Hypothalamus (tissue), 51 donors: Measurements from ENCODE around the gene PSMD5.

Experiments
- DNase-seq, 51 donors: peaks; one replicate each; lab custom pipeline; 2025; lab: John Stamatoyannopoulos, UW

The PSMD5 gene

DNA sequence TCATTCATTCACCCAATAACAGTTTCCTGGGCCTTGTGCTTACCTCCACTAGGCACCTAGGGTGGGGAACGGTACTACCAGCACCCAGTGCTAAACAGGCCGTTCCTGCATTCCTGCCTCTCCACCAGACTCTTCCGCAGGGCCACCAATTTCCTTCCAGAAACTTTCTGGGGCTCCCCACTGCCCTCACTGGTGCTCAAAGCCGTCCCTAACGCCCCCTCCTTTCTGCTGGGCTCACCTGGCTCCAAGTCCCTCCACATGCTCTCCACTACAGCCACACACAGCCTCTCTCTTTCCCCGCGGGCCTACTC, 32.9 kb upstream of the PSMD5 start:
- no peak for DNase-seq

DNA sequence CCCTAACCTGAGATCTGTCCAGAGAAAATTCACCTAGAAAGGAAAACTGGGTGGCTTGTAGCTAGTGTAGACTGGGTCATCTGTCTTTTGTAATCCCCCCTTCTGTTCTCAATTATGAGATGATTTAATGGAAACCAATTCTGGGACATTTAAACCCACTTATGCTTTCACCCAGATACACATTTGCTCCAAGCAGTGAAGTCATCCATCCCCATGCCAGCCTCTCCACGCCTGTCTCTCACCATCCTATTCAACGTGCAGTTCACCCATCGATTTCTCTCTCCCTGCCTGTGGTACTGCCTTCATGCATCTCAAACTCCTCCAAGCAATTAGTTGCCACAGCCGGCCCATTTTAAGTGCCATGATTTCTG, 32.5 kb upstream of the PSMD5 start:
- no peak for DNase-seq

DNA sequence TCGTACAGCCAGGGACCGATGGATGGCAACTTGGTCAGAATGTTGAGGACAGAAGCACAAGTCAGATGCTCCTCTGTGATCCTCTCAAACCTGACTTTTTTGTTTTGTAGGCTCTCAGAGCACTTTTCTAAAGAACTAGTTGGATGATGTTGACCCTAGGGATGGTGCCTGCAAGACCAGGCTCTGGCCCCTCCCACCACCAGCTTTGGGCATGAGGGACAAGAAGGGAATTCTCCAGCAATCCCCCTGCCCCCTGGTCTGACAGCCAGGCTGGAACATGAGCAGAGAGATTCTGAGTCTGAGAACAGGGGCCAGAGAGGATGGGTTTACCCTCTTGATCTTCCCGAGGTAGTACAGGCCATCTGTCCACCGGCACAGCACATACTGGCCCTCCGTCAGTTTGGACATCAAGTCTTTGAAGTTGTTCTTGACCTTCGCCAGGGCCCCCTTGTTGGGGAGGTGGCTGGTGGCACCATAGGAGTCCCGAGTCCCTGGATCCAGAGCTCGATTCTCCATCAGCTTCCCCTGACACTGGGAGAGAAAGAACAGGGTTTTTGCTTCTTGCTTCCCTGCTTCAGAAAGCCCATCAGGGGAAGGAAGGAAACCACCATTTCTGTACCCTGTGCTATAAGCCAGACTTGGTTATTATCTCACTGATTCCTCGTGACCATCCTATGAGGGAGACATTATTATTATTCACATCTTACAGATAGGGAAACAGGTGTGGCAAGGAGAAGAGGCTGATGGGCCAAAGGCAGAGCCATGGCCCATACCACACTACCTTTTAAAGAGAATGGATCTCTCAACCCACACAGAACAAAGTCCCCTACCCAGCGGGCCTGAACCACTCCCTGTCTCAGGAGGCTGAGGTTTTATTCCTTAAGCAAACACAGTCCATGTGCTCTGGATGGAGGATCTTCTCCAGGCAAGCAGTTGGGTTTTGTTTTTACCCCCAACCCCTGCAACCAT, 31.8 kb upstream of the PSMD5 start:
- DNase-seq: no peak

DNA sequence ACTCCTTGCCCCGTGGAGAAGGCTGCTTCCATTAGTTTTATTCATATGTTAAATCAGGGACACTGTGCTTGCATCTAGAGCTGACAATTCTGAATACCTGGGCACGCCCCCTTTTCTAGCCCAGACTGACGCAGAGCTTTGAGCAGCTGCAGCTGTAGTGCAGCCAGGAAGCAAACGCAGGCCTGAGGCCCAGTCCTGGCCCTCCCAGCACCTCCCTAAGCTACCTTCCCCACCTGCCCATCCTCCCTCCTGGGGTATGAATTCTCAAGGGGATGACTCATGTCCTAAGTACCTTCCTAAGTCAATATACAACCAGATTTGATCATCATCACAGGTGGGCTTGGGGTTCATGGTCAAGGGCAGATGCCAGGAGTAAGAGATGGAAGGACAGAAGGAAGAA, 30.8 kb upstream of the PSMD5 start:
- no peak for DNase-seq

DNA sequence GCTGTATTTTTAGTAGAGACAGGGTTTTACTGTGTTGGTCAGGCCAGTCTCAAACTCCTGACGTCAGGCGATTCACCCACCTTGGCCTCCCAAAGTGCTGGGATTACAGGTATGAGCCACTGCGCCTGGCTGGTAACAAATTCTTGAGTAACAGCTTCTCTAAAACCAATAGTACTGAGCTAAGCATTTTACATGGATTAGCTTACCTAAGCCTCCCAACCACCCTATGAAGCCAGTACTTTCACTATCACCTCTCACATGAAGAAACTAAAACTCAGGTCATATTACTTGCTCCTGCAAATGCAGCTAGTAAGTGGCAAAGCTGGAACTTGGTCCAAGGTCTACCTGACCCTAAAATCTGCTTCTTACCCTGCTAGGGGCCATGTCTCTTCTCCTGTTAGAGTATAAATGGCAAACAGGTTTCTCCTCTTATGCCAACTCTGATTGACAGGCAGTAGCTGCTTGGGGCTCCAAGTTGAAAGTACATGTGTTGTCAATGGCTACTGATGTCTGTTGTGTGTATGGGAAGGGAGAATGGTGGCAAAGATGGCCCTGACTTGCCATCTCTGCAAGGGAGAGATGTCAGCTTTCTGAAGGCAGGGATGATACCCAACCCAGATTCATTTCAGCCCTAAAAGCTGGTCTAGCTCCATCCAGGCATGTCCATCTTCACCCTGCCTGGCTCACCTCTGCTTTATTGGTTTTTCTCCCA, 30.2 kb upstream of the PSMD5 start:
- DNase-seq: no peak

DNA sequence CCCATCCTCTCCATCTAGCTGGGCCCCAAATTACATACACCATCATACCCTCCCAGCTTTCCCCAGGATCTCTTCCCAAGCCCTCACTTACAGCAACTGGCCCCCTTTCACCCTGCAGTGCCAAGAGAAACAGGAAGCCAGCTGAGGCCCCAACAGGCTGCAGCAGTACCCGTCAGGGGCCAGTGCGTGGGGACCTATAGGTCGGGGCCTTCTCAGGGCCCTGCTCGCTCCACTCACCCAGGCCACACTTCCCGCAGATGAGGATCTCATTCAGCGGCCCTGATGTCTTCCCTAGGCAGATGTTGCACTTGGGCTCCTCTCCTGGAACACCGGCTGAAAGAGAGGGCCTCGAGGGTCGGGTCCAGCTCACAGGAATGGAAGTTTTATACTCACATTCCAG, 27.5 kb upstream of the PSMD5 start:
- DNase-seq: no peak

DNA sequence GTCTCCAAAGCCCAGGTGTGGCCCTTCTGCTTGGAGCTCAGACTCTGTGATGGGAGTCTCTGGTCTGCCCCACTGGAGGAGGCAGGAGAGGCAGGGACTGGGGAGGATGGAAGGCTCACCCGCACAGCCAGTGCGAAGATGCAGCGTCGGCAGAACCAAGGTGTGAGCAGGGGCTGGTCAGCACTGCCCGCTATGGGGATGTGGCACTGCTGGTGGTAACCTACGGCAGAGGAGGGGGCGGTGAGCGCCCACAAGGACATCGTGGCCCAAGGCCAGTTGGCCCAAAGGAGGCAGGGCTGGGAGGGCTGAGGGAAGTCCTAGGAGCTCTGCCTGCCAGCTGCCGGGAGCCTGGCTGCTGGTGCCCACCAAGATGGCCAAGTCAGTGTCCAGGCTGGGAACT, 27.0 kb upstream of the PSMD5 start:
- DNase-seq: no peak

DNA sequence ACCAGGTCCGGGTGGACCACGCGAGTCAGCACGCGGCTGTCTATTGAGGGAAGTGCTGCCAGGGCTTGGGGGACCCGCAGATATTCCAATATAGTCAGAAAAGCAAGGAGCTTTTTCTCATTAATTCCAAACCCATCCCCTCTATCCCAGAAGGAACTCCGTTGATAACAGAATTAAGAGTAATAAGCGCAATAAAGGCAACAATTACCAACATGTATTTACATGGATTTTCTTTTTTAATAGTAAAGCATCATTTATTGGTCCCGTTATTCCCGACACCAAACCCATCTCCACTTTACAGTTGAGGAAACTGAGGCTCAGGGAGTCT, 26.6 kb upstream of the PSMD5 start:
- DNase-seq: no peak

DNA sequence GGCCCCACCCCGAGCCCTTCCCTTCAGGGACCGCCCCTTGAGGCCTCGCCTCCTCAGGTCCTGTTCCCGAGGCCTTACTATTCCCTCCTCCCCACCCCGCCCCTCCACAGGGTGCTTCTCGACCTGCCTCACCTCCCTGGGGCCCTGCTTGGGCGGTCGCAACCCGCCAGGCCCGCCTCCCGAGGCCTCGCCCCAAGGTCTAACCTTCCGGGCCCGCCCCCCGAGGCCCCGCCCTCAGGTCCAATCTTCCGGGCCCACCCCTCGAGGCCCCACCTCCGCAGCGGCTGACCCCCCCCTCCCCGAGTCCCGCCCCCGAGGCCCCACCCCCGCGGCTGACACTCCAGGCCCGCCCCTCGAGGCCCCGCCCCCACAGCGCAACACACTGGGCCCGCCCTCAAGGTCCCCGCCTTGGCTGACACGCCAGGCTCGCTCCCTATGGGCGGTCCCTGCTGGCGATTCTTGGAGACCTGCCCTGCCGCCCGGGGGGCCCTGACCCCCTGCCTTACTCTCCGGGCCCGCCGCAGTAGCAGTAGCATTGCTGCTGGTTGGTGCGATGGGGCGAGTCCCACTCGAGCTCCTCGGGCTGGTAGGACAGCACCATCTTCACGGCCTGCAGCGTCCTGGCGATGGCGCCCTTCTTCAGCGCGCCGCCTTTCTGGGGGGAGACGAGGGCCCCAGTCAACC, 26.1 kb upstream of the PSMD5 start:
- peak; percentile 50 to 97 (median 87) for DNase-seq

DNA sequence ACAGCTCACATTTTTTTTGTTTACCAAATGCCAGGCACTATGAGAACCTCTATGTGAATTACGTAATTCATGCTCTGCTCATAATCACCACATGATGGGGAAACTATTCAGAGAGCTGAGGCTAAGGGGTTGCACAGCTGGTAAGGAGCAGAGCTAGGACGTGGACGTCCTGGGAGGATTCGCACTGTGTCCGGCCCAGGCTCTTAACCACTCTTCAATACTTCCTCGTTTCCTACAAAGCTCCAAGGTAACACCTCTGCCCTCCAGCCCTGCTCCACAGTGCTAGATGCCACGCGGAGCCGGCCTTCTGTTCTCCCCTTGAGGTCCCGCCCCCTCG, 25.6 kb upstream of the PSMD5 start:
- peak in 1 of 51 donors; percentile 68 for DNase-seq

DNA sequence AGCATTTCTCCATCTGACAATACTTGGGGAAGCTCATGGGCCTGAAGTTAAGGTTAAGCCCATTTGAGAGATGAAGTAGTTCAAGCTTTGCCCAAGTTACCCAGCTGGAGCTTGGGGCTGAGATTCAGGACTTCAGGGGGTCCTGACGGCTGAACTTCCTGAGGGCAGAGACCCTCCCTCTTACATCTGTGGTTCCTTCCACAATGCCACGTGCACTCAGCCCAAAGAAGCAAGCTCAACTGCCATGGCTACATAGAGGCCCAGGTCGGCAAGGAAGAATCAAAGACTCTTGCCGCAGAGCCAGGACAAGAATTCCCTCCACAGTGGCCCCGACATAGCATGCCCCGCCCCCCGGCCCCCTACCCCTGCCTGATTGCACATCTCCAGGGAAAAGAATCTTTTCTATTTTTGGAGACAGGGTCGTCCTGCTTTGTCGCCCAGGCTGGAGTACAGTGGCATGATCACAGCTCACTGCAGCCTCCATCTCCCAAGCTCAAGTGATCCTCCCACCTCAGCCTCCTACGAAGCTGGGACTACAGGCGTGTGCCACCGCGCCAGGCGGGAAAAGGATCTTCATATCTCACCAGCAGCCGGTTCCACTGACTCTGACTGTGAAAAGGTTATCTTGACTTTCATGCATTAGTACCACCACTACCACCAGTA, 25.1 kb upstream of the PSMD5 start:
- no peak for DNase-seq

DNA sequence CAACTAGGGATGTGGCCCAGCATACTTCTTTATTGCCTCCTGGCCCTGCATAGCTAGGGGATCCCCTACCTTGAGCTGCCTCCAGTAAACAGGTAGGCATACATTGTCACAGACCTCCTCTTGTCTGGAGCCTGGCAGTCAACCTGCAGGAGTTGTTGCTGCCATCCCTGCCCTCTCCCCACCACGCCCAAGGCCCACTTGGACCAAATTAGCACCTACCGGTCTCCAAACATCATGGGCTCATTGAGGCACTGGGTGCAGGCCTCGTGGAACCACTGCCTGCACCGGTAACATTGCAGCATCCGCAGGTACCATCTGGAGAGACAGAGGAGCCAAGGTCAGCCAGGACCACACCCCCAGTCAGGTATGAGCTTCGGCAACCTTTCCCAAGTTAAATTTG, 23.9 kb upstream of the PSMD5 start:
- no peak for DNase-seq

DNA sequence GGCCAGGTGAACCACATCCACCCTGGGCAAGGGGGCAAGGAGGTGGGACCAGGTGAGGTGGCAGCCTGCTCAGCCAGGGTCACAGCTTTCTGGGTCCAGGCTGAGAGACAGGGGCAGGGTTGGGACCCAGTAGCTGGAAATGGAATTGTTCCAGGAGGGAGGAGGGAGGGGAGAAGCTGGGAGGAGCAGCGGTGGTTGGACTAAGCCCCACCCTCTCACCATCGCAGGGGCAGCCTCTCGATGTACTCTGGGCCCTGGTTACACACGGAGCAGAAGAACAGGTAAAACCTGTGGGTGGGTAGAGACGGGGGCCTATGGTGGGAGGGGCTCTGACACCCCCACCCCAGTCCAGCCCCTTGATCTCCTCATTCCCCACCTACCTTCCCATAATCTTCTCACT, 23.1 kb upstream of the PSMD5 start:
- DNase-seq: no peak

DNA sequence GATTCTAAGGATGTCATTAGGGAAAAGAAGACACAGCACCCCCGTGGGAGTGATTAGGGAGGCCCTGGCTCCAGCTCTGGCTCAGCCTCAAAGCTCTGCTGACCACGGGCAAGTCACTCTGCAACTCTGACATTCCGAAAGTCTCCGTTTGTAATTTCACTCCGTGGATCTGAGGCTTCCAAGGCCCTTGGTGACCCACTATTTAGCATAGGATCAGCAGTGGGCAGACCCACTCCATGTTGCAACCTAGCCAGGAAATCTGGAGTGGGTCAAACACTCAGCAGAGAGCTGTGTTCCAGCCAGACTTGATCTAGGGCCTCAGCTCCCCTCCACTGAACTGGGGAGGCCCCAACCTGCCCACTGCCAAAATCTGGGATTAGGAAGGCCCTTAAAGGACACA, 22.5 kb upstream of the PSMD5 start:
- no peak for DNase-seq

DNA sequence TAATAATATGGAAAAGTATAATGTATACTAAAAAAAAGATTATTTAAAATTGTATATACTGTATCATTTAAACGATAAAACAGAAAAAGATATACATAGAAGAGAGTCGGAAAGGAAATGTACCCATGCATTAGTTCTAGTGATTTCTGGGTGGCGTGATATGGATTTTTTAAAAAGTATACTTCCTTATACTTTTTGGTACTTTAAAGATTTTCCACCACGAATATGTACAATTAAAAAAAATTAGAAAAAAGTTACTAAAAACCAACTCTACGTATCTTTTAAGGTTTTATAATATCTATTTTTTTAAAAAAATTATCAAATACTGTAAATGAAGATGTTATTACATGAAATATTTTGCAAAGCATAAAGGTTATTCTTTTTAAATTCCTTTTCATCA, 22.0 kb upstream of the PSMD5 start:
- no peak for DNase-seq

DNA sequence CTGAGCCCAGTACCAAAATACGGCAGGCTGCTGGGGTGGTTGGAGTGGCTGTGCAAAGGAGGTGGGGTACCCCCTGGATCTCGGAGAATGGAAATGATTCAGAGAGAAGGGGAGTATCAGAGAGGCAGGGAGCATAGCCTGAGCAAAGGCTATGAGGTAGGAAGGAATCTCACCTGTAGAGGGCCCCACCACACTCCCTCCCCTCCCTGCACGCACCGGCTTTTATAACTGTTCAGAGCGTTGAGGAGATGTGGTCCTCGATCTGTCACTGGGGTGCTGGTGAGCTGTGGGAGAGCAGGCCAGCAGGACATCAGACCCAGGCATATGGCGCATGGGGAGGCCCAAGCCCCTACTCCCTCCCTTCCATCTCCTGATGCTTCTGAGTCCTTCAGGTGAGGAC, 21.1 kb upstream of the PSMD5 start:
- DNase-seq: no peak

DNA sequence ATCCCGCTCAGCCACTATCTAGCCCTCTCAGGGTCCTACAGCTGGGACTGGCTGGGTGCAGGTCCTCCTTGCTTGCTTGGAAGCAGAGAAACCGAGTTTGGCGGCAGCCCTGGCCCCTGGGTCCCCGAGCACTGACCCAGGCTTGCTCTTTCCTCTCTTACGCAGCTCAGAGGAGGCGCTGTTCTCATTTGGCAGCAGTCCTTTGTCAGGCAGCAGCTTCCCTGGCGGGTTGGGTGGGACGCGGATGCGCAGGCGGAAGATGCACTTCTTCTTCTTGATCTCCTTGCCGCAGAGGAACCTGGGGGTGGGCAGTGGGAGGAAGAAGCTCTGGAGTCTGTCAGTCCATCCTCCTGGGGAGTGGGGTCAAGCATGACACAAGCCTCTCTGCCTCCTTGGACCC, 19.7 kb upstream of the PSMD5 start:
- no peak for DNase-seq

DNA sequence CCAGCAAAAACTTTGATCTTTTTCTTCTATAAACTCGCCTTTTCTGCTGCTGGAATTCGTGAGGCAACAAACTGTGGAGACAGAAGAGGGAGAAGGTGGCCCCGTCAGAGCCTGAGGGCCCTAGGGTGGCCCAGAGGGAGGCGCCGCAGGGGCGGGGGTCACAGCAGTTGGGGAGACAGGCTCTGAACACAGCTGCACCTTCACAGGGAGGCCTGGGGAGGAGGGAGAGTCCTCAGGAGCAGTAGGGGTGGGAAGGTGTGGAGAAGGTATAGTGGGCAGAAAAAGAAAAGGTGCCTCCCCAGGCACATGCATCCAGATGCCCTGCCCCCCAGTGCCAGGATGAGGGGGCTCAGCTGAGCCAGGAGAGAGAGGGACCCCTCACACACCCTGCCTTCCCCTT, 19.2 kb upstream of the PSMD5 start:
- no peak for DNase-seq

DNA sequence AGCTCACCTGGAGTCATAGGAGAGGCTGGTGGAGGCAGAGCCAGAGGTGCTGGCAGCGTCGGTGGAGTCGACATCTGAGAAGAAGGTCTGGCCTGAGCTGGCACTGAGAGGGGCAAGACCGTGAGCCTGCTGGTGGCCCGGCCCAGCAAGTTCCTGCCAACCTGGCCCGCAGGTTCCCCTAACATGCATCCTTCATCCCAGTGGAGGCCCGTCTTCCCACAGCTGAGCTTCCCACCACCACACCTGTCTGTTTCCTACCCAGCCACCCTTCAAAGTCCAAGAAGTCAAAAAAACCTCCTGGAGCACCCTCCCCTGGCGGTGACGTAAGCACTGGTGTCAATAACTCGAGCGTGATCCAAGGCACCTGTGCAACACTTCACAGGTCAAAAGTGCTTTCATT, 17.4 kb upstream of the PSMD5 start:
- DNase-seq: no peak

DNA sequence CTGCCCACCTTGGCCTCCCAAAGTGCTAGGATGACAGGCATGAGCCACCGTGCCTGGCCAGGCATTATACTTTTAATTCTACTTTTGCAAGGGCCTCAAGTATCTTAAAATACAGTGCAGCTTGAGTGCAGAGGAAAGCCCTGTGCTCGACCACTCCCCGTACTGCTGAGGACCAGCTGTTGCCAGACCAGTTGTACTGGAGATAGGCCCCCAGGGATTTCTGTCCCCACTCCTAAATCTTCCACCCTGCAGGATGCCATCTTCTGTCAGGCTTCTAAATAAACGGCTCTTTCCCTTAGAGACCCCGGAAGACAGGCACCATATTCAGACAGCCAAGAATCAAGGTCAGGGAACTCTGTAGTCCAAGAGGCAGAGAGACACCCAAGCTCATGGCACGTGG, 16.6 kb upstream of the PSMD5 start:
- no peak for DNase-seq

DNA sequence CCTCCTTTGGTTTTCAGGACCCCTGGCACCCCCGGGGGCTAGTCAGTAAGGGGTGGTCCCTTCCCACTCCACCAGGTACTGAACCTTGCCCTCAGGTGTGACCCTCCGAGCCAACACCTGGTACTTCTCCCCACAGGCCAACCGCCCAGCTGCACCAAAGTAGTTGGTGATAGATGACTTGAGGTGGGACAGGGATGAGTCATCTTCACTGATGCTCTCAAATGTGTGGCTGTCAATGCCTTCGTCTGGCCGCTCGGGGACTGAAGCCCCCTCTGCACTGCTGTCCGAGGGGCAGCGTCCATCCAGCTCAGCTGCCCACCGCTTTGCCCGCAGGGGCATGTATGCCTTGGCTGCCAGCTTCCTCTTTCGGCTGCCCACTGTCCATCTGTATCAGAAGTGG, 15.2 kb upstream of the PSMD5 start:
- DNase-seq: no peak

DNA sequence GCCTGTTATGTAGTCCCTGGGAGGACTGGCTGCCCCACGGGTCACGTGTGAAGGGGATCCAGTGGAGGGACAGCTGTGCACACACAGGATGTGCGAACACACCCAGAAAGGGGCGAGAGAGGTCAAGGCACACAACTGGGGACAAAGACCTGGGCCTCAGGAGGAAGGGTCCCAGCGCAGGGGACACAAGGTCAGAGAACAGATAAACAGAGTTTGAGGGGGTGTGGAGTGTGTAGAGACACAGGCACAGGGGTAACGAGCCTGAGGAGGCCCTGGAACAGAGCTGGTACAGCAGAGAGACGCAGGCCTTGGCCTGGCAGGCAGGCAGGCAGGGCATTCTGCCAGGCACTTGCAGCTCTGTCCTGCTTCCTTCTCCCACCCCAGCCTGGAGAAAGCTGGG, 14.8 kb upstream of the PSMD5 start:
- DNase-seq: peak in 8 of 51 donors; percentile 9 to 31 (median 20)
